ENCODE measurements around the gene CACNB4.
"Not testable (repeated sequence)": the region's sequence is repeated elsewhere in the genome, so short reads cannot be mapped to it uniquely, and the experiment has no call there.

The CACNB4 gene

DNA sequence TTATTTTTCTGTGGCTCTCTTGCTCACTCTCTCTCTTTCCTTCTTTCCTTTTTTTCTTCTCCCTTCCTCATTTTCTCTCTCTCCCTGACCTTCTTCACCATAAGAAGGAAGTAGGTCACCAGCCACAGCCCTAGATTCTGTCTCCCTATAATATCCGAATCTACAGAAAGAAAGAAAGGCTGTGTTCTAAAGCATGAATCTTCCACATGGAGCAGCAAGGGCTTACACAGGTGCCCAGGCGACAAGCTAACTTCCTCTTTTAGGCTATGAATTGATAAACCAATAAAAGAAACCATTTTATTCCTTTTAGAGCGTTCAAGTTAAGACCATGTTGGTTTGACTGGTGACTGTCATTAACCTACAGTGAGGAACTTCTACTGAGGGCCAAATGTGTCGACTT, 49.3 kb downstream of the CACNB4 start:
- DNase-seq, result no peak

DNA sequence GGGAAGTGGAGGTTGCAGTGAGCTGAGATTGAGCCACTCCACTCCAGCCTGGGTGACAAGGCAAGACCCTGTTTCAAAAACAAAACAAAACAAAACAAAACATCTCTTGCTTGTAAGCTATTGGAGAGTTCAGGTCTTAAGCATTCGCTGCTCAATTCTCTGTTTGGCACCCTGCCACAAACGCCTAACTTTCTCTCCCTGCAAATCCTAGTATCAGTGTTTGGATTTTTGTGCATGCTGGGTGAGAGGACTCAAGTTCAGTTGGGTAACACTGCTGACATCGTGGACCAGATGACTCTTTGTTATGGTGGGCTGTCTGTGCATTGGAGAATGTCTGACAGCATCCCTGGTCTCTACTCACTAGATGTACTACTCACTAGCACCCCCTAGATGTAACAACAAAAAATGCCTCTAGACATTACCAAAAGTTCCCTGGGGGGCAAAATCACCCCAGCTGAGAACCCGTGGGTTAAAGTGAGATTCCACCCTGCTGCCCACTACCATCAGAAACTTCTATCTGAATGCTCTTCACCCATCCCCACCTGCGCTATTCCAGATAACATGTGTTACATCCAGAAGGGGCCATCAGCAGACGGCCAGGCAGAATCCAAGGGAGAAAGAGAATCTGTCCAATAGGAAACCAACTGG, 50.9 kb downstream of the CACNB4 start:
- DNase-seq, result no peak

DNA sequence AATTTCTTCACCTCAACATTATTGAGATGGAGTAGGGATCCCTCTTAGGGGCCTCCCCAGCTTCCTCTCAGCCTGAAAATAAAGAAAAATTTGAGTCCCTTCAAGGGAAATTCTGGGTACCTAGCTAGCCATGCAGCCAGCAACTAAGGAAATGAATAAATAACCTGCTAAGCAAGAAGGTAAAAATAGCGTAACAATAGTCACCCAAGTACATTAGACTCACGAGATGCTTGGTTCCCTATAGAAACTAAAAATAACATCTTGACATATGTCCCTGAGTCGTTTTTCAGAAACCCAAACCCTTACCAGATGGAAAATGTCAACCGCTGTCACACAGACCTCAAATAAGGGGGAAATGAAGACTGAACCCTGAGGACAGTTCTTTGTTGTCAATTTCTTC, 51.9 kb downstream of the CACNB4 start:
- DNase-seq, result no peak

DNA sequence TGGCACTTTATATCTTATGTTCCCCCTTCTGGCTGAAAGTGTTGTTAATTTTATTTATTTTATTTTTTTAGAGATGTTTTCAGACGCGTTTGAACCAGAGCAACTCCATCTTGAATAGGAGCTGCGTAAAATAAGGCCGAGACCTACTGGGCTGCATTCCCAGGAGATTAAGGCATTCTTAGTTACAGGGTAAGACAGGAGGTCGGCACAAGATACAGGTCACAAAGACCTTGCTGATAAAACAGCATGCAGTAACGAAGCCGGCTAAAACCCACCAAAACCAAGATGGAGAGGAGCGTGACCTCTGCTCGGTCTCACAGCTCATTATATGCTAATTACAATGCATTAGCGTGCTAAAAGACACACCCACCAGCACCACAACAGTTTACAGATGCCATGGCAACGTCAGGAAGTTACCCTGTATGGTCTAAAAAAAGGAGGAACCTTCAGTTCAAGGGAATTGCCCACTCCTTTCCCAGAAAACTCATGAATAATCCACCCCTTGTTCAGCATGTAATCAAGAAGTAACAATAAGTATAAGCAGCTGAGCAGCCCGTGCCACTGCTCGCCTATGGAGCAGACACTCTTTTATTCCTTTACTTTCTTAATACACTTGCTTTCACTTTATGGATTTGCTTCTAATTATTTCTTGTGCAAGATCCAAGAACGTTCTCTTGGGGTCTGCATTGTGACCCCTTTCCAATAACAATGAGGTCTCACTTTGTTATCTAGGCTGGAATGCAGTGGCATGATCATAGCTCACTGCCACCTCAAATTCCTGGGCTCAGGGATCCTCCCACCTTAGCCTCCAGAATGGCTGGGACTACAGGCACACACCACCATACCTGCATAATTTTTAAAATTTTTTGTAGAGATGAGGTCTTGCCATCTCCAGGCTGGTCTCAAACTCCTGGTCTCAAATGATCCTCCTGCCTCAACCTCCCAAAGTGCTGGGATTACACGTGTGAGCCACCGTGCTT, 55.9 kb downstream of the CACNB4 start:
- no peak for DNase-seq

DNA sequence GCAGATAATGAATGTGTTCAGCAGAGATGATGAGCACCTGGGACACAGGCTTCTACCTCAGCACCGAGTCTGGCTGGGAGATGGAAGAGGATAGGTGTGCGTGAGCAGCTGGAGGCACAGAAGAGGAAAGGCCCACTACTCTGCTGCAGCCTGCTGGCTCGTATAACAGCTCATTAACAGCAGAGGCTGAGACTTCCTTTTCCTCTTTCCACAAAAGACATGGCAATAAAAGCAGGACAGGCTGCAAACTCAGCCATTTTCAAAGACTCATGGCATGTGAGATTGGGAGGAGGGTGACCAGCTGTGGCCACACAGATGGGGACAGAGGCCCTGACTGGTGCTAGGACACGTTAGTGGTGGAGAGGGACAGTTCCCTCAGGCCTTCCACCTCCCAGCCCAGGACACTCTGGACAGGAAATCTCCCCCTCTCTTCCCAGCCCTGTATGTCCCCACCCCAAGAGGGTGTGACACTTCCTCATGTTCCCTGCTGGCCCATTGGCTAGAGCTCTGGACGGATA, 60.3 kb downstream of the CACNB4 start:
- no peak for DNase-seq

DNA sequence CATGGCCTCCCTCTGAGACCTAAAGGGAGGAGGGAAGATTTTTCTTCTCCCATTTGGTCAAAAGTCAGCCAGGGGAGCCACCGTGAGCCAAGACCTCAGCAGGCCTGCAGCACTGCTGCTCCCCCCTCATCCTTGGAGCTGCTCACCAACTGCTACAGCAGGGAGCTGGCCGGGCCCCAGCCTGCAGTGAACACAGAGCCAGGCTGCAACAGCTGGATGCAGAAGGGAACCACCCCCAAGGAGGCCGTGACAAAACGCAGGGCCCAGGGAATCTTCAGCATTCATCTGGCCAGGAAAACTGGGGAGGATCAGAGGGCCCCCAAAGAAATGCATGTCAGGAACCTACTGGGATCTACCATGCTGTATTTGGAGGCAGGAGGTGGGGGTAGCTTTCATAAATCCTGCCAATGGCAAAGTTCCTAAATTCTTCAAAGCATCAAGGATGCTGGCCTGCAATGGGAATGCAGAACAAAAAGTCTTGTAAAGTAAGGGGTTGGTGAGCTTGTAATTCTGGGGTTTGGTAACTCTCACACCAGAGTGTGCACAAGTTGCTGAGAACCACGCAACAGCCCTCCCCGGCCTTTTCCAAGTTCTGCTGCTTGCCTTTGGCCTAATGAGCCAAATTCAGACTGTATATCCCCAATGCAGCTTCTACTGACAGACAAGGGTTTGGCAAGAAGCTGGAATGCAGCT, 61.0 kb downstream of the CACNB4 start:
- no peak for DNase-seq

DNA sequence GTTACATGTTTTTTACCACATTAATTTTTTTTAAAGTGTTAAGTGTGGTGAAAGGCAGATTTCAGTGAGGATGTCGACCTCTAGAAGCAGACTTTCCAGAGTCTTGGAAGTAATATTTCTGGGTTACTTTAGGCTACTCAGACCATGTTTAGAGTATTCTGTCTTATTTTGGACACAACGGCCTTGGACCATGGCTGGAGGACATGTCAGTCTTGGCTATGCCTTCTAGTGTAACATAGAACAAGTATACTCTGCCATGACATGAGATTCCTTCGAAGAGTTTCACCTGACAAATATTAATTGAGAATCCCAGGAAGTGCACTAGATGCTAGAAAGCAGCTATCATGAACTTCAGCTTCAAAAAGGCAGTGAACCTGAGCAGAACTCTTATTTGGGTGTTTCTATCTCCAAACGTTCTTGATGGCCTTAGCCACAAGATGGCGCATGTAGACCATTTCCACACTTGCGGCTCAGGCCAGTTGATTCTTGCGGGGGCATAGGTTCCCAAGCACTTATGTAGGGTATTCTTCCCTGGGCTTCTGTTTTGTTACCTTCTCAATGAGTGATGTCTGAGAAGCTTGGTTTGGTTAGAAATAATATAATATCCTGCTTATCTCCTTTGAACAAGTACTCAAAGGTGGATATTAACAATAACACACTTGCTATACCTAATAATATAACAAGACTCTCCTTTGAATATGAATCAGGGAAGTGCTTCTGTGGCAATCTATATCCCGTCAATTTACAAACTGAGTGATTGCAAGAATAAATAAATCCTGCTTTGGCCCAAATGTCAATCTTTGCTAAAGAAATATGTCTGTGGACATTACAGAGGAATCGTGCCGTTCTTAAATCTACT, 62.0 kb downstream of the CACNB4 start:
- DNase-seq, result no peak

DNA sequence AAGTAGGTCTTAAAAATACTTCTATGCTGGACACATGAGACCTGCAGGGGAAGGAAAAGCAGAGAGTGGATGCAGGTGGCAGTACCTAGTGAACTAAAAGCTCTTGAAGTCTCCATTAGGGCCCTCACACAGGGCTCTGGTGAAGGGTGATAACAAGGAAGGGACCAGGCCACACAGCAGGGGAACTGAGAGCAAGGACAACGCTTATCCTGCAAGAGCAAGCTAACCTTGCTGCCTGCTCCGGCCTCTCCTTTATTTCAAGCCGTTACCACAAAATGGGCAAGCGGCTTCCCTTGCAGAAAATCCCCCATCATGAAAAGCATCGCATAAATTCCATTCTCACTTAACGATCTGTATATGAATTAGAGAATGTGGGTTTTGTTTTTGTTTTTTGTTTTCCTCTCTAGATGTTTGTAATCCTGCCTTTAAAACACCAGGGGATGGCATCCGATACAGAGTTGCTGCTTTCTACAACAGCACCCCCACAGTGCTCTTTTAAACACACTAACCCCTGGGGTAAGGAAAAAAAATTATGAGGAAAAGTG, 64.5 kb downstream of the CACNB4 start:
- DNase-seq, result no peak

DNA sequence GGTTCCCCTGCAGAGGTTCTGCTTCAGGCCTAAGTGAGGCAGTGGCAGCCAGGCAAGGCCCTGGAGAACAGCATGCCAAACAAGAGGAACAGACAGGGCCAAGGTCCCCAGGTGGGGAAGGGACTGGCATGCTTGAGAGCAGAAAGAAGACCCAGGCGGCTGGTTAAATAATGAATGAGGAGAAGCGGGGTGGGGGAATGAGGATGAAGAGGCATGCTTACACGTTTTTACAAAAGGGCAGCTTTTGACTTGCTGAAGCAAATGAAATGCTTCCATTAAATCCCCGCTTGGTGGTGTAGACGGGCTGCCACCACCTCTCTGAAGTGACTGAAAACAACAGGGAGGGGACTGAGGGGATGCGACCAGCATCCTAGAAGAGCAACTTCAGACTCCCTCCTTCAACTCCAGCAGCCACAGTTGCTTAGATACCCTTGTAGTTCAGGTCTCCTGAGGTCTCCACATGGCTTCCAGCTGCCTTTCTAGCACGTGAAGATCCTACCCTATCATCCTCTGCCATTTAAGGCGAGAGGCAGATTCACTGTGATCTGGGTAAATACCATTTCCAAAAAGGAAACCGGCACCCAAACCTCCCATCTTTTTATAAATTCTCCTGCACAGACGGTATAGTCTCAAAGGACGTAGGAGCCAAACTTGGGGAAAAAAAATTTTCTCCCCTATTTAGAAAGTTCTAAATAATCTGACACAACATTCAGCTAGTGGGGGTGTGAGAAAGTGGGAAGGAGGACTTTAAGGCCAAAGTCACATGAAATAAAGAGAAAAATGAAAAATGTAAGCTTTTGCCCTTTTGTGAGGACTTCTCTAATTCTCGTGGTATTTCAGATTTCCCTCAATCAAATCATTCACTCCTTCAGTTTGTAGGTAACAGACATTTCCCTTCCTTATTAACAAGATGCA, 65.6 kb downstream of the CACNB4 start:
- DNase-seq, result no peak

DNA sequence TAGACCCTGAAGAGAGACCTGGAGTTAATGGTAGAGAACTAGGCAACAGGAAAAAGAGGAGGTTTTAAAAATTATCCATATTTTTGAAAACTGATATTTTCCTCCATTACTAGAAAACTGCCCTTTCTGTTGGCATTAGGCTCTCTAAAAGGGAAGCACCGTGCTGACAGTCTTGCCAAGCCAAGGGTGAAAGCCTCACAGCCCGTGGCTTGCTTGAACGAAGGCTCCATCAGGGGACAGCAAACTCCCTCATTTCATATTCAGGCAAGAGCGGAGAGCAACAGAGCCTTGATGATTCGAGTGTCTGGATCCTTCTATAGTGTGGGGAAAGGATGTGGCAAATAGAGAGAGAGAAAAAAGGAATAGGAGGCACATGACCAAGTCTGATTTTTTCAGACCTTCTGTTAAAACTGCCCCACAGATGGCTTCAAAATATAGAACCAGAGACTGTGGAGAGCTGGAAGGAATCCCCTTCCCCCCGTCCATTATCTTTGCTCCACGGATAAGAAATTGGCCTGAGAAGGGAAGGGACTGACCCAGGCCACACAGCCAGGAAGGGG, 67.0 kb downstream of the CACNB4 start:
- DNase-seq, result no peak

DNA sequence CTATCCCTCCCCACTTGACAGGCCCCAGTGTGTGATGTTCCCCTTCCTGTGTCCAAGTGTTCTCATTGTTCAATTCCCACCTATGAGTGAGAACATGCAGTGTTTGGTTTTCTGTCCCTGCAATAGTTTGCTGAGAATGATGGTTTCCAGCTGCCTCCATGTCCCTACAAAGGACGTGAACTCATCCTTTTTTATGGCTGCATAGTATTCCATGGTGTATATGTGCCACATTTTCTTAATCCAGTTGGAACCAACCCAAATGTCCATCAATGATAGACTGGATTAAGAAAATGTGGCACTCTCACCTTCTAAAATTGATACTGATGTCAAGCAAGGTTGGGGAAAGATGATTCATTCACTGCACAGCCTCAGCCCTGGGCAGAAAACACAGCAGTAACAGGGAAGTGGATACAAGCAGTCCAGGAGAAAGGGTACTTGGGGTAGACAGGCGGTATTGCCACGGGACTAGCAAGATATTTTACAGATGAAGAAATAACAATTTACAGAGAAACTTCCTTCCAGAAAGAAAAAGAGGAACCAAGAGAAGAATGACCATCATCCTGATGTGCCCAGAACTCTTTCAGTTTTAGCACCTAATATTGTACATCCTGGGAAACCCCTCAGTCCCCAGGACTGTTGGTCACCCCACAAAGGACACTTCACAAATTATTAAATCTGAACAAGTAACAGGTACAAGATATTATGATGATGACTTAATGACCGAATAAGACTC, 68.1 kb downstream of the CACNB4 start:
- DNase-seq, result not testable (repeated sequence)

DNA sequence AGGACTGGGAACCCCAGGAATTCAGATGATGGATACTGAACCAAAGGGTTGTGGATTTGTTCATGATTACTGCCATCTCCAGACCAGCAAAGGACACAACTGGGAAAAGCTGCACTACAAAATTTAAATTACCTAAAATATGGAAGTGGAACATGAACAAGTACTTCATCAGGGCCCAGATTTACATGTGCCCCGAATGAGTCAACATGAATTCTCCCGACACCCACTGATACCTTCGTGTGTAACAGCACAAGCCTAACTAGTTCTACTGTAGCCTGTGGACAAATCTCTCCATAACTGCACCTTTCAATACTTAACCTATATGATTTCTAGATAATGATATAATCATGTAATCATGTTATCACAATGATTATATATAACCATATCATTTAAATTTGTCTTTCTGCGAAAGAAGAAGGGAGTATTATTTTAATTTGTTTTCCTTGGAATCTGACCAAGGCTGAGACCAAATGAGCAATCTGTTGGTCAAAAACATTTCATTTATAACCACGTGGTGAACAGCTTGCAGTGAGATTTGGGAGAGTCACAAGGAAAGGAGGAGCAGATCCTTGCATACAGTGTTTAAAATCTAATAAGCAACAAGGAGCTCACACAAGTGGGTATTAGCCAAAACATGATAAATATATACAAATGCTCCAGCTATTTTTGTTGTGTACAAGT, 70.5 kb downstream of the CACNB4 start:
- no peak for DNase-seq

DNA sequence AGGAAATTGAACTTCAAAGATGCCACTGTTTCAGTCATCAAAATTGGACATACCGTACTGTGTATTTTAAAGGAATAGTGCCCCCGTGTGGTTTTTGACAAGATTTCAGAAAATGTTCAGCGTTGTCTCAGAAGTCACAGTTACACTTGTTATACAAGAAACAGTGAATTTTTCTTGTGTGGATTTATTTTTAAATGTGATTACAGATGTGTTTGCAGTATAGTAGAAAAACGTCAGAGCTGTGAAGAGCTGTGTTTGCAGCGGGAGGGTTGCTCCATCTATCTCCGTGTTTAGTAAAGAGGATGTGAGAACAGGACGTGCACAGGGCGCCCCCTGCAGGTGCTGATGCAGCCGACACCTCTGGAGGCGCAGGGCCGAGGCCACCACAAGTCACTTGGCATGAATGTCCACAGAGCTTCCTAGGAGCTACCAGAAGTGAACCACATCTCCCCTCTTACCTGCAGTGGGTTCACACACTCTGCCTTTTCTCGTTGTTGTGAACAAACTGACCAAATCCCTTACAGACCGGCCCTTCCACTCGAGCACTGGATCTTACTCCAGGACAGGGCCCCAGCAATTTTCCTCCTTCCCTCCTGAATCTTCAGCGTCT, 73.1 kb downstream of the CACNB4 start:
- DNase-seq, result peak; percentile 5

DNA sequence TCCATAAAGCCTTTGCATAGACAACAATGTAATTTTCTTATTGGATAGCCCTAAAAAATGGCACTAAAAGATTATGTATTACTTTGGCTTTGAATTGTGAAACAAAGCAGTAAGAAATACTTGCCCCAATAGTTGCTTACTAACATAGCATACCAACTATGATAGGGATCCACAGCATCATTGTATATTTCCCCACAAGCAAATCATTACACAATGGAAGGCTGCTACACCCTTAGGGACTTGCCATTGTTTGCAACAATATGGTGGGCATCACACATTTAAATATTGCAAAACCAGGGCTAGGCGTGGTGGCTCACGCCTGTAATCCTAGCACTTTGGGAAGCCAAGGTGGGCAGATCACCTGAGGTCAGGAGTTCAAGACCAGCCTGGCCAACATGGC, 74.4 kb downstream of the CACNB4 start:
- DNase-seq, result no peak

DNA sequence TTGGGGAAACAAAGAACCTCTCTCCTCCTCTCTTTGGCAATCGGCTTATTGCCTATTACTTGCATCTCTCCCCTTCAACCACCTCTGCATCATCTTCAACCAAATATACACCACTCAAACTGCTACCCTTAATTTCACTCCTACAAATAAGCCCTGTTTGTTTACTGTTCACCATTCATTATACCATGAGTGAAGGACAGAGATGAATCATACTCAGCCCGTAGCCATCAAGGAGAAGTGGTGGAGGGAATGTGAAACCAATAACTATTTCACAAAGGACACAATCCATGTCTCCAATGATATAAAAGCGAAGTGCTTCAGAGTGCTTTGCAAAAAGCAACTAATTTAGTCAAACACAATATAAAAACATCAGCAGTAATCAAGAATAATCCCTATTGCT, 76.8 kb downstream of the CACNB4 start:
- DNase-seq, result no peak

DNA sequence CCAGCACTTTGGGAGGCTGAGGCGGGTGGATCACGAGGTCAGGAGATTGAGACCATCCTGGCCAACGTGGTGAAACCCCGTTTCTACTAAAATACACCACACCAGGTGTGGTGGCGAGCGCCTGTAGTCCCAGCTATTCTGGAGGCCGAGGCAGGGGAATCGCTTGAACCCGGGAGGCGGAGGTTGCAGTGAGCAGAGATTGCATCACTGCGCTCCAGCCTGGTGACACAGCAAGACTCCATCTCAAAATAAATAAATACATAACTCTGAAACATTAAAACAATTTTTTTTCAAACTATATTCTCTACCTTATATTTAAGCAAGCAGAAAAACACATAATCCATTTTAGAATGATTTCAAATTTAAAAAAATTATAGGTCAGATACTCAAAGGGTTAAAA, 77.8 kb downstream of the CACNB4 start:
- DNase-seq, result not testable (repeated sequence)

DNA sequence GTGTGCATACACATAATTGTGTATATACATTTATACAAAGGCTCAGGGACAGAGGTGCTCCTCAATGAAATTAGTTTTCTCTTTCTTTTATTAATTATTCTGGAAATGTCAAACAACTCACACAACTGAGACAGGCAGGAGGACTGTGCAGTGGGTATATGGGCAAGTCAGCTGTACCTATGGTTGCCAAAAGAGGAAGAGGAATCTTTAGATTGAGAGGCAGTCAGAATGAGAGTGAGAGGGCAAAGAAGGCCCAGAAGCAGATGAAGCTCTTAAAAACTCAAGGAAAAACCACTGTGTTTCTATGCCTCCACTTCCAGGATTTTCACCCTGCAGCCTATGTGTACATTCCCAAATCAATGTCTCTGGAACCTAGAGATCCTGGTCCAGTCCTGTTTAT, 79.1 kb downstream of the CACNB4 start:
- DNase-seq, result no peak

DNA sequence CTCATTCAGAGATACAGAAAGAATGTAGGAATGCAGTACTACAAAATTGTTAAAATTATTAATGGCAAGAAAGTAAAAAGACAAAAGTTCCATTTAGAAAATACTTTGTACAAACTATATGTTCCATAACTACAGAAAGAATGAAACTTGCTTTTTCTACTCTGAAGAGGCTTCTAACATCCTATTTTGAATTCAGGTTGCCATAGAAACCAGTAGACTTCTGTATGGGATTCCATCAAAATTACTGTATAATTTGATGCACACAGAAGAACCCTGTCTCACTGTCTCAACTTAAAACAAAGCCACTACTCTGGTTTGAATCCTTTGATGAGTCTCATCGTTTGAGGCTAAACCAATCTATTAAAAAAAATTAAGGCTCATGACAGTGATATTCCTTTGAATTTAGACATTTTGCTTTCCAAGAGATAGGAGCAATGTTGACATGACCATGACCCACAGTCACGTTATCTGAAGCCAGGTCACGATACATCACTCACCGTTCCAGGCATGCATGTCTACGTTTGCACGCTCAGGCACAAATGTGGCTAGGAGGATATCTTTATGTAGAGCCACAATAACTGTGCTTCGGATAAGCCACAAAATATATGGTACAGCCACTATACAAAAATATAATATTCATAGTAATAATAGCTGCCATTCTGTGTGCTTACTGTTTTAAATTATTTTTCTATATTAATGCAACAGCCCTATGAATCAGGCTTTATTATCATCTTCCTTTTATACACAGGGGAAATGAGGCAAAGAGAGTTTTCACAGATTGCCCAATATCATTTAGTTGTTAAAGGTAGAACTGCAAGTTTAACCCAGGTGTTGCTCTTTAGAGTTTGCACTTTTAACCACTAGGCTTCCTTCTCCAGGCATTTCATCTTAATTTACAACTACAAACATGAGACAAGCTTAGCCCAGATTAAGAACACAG, 82.4 kb downstream of the CACNB4 start:
- no peak for DNase-seq
